ENCODE data around the gene TGOLN2.

Gene TGOLN2

DNA sequence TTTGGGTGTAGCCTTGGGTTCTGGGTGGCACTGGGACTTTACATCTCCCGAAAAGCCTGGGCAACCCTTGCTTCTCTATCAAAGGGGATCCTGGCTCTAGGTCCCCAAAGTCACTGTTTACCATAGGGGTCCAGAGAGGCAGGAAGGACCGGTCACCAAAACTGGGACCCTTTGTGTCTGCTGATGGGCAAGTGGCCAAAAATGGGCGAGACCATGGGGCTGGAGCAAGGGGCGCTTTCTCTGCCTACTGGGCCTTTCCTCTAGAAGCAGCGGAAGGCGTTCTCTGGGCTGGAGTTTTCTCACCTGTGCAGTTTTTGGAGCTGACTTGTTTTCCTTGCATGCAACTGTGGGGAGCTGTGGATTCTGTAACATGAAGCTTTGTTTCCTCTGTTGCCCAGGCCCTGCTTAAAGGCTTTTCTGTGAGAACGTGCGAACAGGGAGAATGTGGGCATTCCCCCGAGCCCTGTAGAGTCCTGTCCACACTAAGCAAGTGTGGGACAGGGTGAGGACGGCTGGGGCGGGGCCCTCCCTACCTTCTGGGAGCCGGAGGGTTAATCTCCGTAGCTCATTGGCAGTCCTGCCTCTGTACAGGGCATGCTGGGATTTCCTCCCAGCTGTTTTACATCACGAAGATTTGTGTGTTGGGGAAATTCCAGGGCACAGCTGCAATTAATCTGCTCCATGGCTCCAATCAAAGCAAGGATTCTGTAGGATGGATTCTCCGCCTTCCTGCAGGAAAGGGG lies 50.2 kb downstream of the TGOLN2 start:
- intact Hi-C loops (cut with DNase I): loop anchor here (10.0 kb wide), 1 partner anchor 143 kb away; the partner anchor contains the start of gene TCF7L1
- DNase-seq: peak in 1 of 42 donors; percentile 11

DNA sequence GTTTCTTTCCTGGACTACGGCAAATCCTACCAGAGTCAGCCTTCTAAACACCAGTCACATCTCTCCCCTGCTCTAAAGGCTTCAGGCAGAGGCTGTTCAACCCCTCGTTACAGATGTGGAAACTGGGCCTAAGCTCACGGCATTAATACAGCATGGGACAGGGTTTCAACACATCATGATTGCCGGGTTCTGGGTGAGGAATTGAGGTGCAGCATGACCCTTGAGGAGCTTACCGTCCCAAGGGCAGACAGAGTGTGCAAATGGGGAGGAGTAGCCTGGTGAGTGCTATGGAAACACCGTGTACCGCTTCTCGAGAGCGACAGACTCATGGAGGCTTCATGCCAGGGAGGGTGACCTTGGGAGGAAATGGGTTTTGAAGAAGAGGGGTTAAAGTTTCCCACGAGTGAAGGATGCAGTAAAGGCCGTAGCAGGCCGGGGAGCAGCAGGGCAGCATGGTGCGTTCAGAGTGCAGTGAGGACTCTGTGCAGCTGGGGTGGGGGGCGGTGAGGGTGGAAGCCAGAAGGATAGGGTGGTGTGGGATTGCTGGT lies 51.1 kb downstream of the TGOLN2 start:
- DNase-seq: no peak
- intact Hi-C loops (cut with DNase I): loop anchor here (10.0 kb wide), 1 partner anchor 142 kb away; the partner anchor contains the start of gene TCF7L1

DNA sequence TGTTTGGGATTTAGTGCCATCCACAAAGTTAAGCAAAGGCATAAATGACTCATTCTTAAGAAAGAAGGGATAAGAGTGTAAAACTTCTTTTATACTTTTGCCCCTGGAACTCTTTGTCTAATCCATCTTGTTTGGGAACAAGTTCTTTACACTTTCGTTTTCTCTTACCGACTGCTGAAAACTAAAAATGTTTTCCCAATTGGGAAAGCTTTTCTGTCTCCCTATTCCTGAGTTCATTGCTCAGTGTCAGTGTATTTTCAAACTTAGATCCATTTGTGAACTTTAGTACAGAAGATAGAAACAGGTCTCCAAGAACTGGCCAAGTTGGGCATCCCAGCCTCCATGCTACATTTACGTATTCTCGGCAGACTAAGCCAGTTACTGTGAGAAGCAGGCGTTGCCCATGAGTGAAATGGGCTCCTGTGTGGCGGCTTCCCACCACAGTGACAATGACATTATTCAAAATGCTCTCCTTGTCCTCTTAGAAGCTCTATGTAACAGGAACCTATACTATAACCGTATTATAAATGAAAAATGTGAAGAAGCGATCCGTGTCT lies 51.7 kb downstream of the TGOLN2 start:
- DNase-seq: no peak
- intact Hi-C loops (cut with DNase I): loop anchor here (10.0 kb wide), 1 partner anchor 141 kb away; the partner anchor contains the start of gene TCF7L1

DNA sequence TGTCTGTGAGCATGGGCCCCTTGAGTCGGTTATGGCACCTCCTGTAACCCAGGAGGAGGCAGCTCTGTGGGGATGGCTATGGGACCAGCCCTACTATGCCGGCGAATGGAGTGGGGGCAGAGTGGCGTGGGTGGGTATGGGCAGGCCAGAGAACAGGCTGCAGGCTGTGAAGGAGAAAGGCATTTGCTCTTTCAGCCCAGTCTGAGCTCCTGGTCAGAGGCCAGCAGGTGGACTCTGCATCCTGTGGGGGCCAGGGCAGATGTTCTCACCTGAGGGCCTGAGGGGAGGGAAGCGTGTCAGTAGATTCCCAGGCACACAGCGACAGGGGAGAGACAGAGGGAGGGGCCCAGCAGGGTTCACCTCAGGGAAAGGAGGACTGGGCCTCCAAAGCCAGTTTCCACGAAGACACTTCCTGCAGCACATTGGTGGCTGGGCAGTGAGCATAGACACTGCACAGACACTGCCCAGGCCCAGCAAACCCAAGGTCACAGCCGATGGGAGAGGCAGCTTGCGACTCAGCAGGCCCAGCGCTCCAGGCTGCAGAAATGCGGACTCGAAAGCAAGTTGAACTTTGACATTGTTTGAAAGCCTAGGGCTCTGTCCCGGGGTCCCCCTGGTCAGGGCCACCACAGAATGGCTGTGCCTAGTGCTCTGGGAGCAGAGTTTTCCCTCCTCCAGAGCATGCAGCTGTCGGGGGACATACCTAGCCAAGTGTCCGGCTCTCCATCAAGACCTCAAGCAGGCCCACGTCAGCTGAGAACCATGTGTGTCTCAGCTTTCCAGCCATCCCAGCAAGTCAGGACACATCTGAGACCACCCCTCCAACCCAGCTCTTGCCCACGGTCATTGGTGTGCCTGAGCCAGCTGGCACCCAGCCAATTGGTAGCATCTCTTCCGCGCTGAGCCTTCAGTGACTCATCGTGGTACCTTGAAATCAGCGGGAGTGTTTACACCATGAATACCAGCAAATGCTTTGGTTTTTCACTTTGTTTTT lies 53.8 kb downstream of the TGOLN2 start:
- no peak for DNase-seq
- intact Hi-C loops (cut with DNase I): loop anchor here (10.0 kb wide), 1 partner anchor 139 kb away; the partner anchor contains the start of gene TCF7L1

DNA sequence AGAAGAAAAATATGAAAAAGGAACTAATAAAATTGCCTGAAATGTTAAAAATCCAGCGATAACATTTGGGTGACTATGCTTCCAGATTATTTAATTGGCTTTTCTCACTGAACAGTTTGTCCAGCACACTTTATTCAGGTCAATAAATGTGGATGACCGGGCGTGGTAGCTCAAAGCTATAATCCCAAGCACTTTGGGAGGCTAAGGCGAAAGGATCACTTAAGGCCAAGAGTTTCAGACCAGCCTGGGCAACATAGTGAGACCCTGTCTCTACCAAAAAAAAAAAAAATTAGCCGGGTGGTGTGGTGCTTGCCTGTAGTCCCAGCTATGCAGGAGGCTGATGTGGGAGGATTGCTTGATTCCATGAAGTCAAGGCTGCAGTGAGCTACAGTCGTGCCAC lies 55.4 kb downstream of the TGOLN2 start:
- DNase-seq: no peak
- intact Hi-C loops (cut with DNase I): loop anchor here (10.0 kb wide), 1 partner anchor 138 kb away; the partner anchor contains the start of gene TCF7L1

DNA sequence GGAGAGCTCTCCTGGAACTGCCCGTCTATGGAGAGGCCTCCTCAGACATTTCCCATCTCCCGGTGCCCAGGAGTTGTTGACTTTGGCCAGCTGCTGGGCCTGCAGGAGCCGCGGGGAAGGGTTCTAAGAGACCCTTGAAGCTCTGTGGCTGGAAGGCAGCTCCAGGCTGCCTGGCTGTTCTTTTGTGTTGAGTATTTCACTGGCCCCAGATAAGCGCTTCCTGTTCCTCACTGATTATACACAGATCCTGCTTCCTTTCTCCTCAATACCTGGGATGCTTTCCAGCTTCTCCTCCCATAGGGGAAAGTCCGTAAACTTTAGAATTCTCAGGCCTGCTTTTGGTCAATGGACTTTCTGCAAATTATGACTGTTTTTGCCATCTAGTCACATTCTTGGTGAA lies 57.8 kb downstream of the TGOLN2 start:
- intact Hi-C loops (cut with DNase I): loop anchor here (10.0 kb wide), 1 partner anchor 135 kb away; the partner anchor contains the start of gene TCF7L1
- no peak for DNase-seq
